CD8-positive, alpha-beta memory T cell (primary cell): ENCODE measurements around the gene OR7D2. TPM values are rescaled to one million over a fixed set of nuclear protein-coding genes. Genes with fewer than 3 reads are reported as not detected.
"Not testable (repeated sequence)": the region's sequence is repeated elsewhere in the genome, so short reads cannot be mapped to it uniquely, and the experiment has no call there.

ENCODE experiments used
- CTCF ChIA-PET: fragments of 350-600 bp; sonication (Branson Sonifier 250); formaldehyde crosslinking; loops from one replicate; lab custom pipeline; 2021; ENCODE audit warnings: antibody characterized with exemption; lab: Charles Lee
- POLR2A ChIA-PET: fragments of 350-600 bp; sonication (Branson Sonifier 250); formaldehyde crosslinking; loops from one replicate; lab custom pipeline; 2021; ENCODE audit warnings: antibody characterized with exemption; lab: Charles Lee
- DNase-seq, 5 donors: peaks; one replicate each; pipeline versions ENCODE4 v3.0.0 to v3.0.0-alpha.2; 2020 to 2022; ENCODE audit warnings: mixed read lengths in 1 of 5
- H3K27ac ChIP-seq: one replicate; pipeline ENCODE4 v1.7.0; 2013; ENCODE audit warnings: low read depth, mild to moderate bottlenecking, low read length, moderate library complexity
- H3K27me3 ChIP-seq: 2 replicates; pipeline ENCODE4 v1.7.0; 2013; ENCODE audit warnings: low read length, mild to moderate bottlenecking; ENCODE audit not compliant: insufficient read depth, poor library complexity, severe bottlenecking
- H3K36me3 ChIP-seq: 2 replicates; pipeline ENCODE4 v1.7.0; 2013; ENCODE audit warnings: mild to moderate bottlenecking, low read length, moderate library complexity; ENCODE audit not compliant: insufficient read depth
- H3K4me1 ChIP-seq: 2 replicates; pipeline ENCODE4 v1.7.0; 2013; ENCODE audit warnings: mild to moderate bottlenecking, low read length, moderate library complexity; ENCODE audit not compliant: insufficient read depth
- H3K4me3 ChIP-seq: 2 replicates; pipeline ENCODE4 v1.7.0; 2013; ENCODE audit warnings: mild to moderate bottlenecking, low read length
- H3K9me3 ChIP-seq: 2 replicates; pipeline ENCODE4 v1.7.0; 2013; ENCODE audit warnings: mild to moderate bottlenecking, low read length
- H3K27ac Mint-ChIP-seq, 8 donors: one replicate each; pipeline ENCODE4 v1.8.0; 2020 to 2021; ENCODE audit warnings: mixed read lengths in 8 of 8, mild to moderate bottlenecking in 6 of 8, inconsistent platforms in 3 of 8, moderate library complexity in 3 of 8
- H3K27me3 Mint-ChIP-seq, 2 donors: one replicate each; pipeline ENCODE4 v1.8.0; 2020 to 2021; ENCODE audit warnings: mixed read lengths in 2 of 2, mild to moderate bottlenecking in 1 of 2, moderate library complexity in 1 of 2
- H3K36me3 Mint-ChIP-seq, 3 donors: one replicate each; pipeline ENCODE4 v1.8.0; 2020 to 2021; ENCODE audit warnings: mixed read lengths in 3 of 3, inconsistent platforms in 1 of 3, mild to moderate bottlenecking in 1 of 3
- H3K4me1 Mint-ChIP-seq, 3 donors: one replicate each; pipeline ENCODE4 v1.8.0; 2020 to 2021; ENCODE audit warnings: mixed read lengths in 3 of 3, inconsistent platforms in 1 of 3, mild to moderate bottlenecking in 1 of 3
- H3K4me3 Mint-ChIP-seq, 7 donors: one replicate each; pipeline ENCODE4 v1.8.0; 2020 to 2021; ENCODE audit warnings: mixed read lengths in 7 of 7, mild to moderate bottlenecking in 6 of 7, moderate library complexity in 4 of 7, inconsistent platforms in 2 of 7
- H3K9me3 Mint-ChIP-seq, 5 donors: one replicate each; pipeline ENCODE4 v1.8.0; 2020 to 2022; ENCODE audit warnings: mixed read lengths in 5 of 5, mild to moderate bottlenecking in 3 of 5, moderate library complexity in 2 of 5, inconsistent platforms in 1 of 5
- polyA plus RNA-seq: library from polyadenylated mRNA; unstranded; fragments of 300-500 nt; fragmentation: Illumina TruSeq; gene quantifications from one replicate; pipeline ENCODE4 v1.2.3, GENCODE V29; 2021
- total RNA-seq, 2 experiments: library from RNA; stranded (reverse); gene quantifications; one replicate each; pipeline ENCODE4 v1.2.3, GENCODE V29; 2021

The OR7D2 gene
- total and polyA plus RNA-seq, 3 experiments from 2014 or later = not detected

DNA sequence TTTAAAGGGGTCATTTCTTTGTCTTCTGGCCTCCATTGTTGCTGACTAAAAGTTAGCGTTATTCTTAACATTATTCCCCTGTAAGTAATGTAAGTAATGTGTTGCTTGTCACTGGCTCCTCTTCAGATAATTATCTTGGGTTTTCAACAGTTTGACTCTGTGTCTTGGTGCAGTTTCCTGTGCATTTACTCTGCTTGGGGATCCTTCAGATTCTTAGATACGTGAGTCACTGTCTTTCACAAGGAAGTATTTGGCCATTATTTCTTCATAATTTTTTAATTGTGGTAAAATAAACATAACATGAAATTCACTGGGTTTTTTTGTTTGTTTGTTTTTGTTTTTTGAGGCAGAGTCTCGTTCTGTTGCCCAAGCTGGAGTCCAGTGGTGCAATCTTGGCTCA, 13.5 kb upstream of the OR7D2 start:
- no peak overlapping the region for H3K27ac ChIP-seq
- CTCF ChIA-PET = no interaction called here
- H3K36me3 Mint-ChIP-seq = peaks cover 28 to 64% (median 50%) of the 10 kb centered on the region in 3 donors
- no peaks in the 10 kb centered on the region for H3K9me3 ChIP-seq
- H3K36me3 ChIP-seq = peaks cover 29% of the 10 kb centered on the region
- peaks cover 0 to 4% (median 1%) of the 10 kb centered on the region in 3 donors for H3K4me1 Mint-ChIP-seq
- H3K4me3 ChIP-seq = no peak overlapping the region
- H3K27me3 ChIP-seq = no peaks in the 10 kb centered on the region
- DNase-seq = no peak
- POLR2A ChIA-PET = no interaction called here
- H3K27ac Mint-ChIP-seq = no peak overlapping the region
- no peaks in the 10 kb centered on the region for H3K4me1 ChIP-seq
- no peaks in the 10 kb centered on the region for H3K27me3 Mint-ChIP-seq
- H3K4me3 Mint-ChIP-seq = no peak overlapping the region
- H3K9me3 Mint-ChIP-seq = peaks cover 0 to 9% (median 0%) of the 10 kb centered on the region in 5 donors

GRCh38 chr19:9166846-9167245, 11.9 kb upstream of the OR7D2 start:
- H3K27ac ChIP-seq = no peak overlapping the region
- H3K36me3 ChIP-seq = peaks cover 13% of the 10 kb centered on the region
- H3K27me3 ChIP-seq = no peaks in the 10 kb centered on the region
- Mint-ChIP-seq H3K4me1 (peaks cover 0 to 4% (median 1%) of the 10 kb centered on the region in 3 donors), H3K27ac (no peak overlapping the region), H3K9me3 (peaks cover 0 to 4% (median 0%) of the 10 kb centered on the region in 5 donors), H3K36me3 (peaks cover 13 to 48% (median 34%) of the 10 kb centered on the region in 3 donors), H3K27me3 (no peaks in the 10 kb centered on the region), H3K4me3 (no peak overlapping the region)
- CTCF ChIA-PET = no interaction called here
- H3K4me3 ChIP-seq = no peak overlapping the region
- DNase-seq = no peak
- H3K4me1 ChIP-seq = no peaks in the 10 kb centered on the region
- POLR2A ChIA-PET = no interaction called here
- no peaks in the 10 kb centered on the region for H3K9me3 ChIP-seq

GRCh38 chr19:9171393-9171991, 7.3 kb upstream of the OR7D2 start:
- H3K27ac ChIP-seq = no peak overlapping the region
- POLR2A ChIA-PET = no interaction called here
- H3K4me1 ChIP-seq = no peaks in the 10 kb centered on the region
- no peak overlapping the region for H3K27ac Mint-ChIP-seq
- H3K4me3 Mint-ChIP-seq = no peak overlapping the region
- no peaks in the 10 kb centered on the region for H3K4me1 Mint-ChIP-seq
- no peaks in the 10 kb centered on the region for H3K36me3 ChIP-seq
- peaks cover 0 to 5% (median 3%) of the 10 kb centered on the region in 5 donors for H3K9me3 Mint-ChIP-seq
- peaks cover 0 to 9% (median 9%) of the 10 kb centered on the region in 3 donors for H3K36me3 Mint-ChIP-seq
- no peaks in the 10 kb centered on the region for H3K27me3 Mint-ChIP-seq
- H3K27me3 ChIP-seq = no peaks in the 10 kb centered on the region
- CTCF ChIA-PET = no interaction called here
- H3K4me3 ChIP-seq = no peak overlapping the region
- no peaks in the 10 kb centered on the region for H3K9me3 ChIP-seq
- no peak for DNase-seq

GRCh38 chr19:9175326-9175725, 3.5 kb upstream of the OR7D2 start:
- Mint-ChIP-seq H3K27me3 (peaks cover 5 to 10% of the 10 kb centered on the region in 2 donors), H3K36me3 (peaks cover 0 to 4% (median 0%) of the 10 kb centered on the region in 3 donors), H3K4me1 (no peaks in the 10 kb centered on the region), H3K9me3 (peaks cover 0 to 3% (median 0%) of the 10 kb centered on the region in 5 donors), H3K27ac (no peak overlapping the region), H3K4me3 (no peak overlapping the region)
- H3K36me3 ChIP-seq = no peaks in the 10 kb centered on the region
- no peaks in the 10 kb centered on the region for H3K27me3 ChIP-seq
- no peaks in the 10 kb centered on the region for H3K9me3 ChIP-seq
- CTCF ChIA-PET = no interaction called here
- DNase-seq = no peak
- no peak overlapping the region for H3K4me3 ChIP-seq
- POLR2A ChIA-PET = no interaction called here
- no peaks in the 10 kb centered on the region for H3K4me1 ChIP-seq
- no peak overlapping the region for H3K27ac ChIP-seq

GRCh38 chr19:9183000-9183399, 4.2 kb downstream of the OR7D2 start:
- no peaks in the 10 kb centered on the region for H3K27me3 ChIP-seq
- H3K27ac ChIP-seq = no peak overlapping the region
- ChIA-PET CTCF (no interaction called here), POLR2A (no interaction called here)
- H3K4me1 Mint-ChIP-seq = no peaks in the 10 kb centered on the region
- no peak overlapping the region for H3K27ac Mint-ChIP-seq
- DNase-seq = no peak
- H3K36me3 Mint-ChIP-seq = peaks cover 0 to 17% (median 0%) of the 10 kb centered on the region in 3 donors
- peaks cover 8 to 21% of the 10 kb centered on the region in 2 donors for H3K27me3 Mint-ChIP-seq
- H3K9me3 Mint-ChIP-seq = peaks cover 0 to 5% (median 0%) of the 10 kb centered on the region in 5 donors
- no peak overlapping the region for H3K4me3 ChIP-seq
- H3K4me3 Mint-ChIP-seq = no peak overlapping the region
- no peaks in the 10 kb centered on the region for H3K36me3 ChIP-seq
- no peaks in the 10 kb centered on the region for H3K4me1 ChIP-seq
- no peaks in the 10 kb centered on the region for H3K9me3 ChIP-seq

- CTCF ChIA-PET = no interaction called here
These were observed 8.4 kb downstream of the OR7D2 start for GRCh38 chr19:9187191-9187590.

DNA sequence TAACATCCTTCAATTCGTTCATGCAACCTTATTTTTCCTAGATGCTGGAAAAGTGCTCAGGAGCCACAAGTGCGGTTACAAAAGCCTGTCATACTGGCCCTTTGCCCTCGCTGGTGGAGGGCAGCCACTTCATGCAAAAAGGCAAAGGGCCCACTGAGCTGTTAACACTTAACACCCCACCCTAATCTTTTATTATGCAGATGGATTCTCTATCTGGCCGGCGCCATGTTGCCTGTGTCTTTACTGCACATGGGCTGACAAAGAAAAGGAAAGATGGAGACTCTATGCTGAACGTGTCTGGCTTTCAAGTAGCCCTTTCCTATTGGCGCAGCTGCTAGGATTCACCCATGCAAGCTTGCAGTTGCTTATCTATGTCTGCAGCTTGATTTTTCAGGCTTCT, 10.8 kb downstream of the OR7D2 start:
- Mint-ChIP-seq H3K4me1 (no peaks in the 10 kb centered on the region), H3K9me3 (peaks cover 0 to 14% (median 5%) of the 10 kb centered on the region in 5 donors), H3K27me3 (peaks cover 30 to 66% of the 10 kb centered on the region in 2 donors), H3K4me3 (no peak overlapping the region), H3K27ac (no peak overlapping the region), H3K36me3 (peaks cover 0 to 21% (median 0%) of the 10 kb centered on the region in 3 donors)
- Histone ChIP-seq H3K27me3 (no peaks in the 10 kb centered on the region), H3K36me3 (no peaks in the 10 kb centered on the region), H3K4me3 (no peak overlapping the region), H3K9me3 (no peaks in the 10 kb centered on the region), H3K4me1 (no peaks in the 10 kb centered on the region), H3K27ac (no peak overlapping the region)
- POLR2A ChIA-PET = no interaction called here
- CTCF ChIA-PET = no interaction called here
- no peak for DNase-seq

More at GRCh38 chr19:9187191-9187590, 8.4 kb downstream of the OR7D2 start:
- Mint-ChIP-seq H3K9me3 (peaks cover 0 to 11% (median 5%) of the 10 kb centered on the region in 5 donors), H3K4me3 (no peak overlapping the region), H3K27ac (no peak overlapping the region), H3K27me3 (peaks cover 16 to 46% of the 10 kb centered on the region in 2 donors), H3K4me1 (no peaks in the 10 kb centered on the region), H3K36me3 (peaks cover 0 to 21% (median 0%) of the 10 kb centered on the region in 3 donors)
- DNase-seq = no peak
- POLR2A ChIA-PET = no interaction called here
- Histone ChIP-seq H3K36me3 (no peaks in the 10 kb centered on the region), H3K4me3 (no peak overlapping the region), H3K27me3 (no peaks in the 10 kb centered on the region), H3K4me1 (no peaks in the 10 kb centered on the region), H3K9me3 (no peaks in the 10 kb centered on the region), H3K27ac (no peak overlapping the region)

DNA sequence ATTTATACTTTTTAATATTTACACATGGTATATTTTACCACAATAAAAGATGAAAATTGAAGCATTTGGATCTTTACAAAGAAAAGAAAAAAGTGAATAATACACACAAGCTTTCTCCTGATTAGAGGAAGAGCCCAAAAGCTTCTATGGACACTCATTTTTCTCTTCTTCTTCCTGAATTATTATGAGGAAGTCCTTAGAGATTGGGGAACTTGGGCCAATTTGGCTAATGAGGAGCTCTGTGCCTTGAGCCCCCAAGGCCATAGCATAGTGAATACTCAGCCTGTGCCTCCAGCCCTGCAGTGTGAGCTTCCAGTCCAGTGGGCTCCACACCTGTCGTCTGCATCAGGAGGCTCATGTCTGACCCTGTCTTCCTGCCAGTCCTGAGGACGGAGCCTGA, 19.3 kb downstream of the OR7D2 start:
- POLR2A ChIA-PET = interaction anchor here (0.5 kb wide), 1 partner anchor 26 kb away, joined by 4 read pairs; no protein-coding TSS in a partner anchor
- H3K36me3 ChIP-seq, CTCF ChIA-PET, H3K36me3 Mint-ChIP-seq, H3K27ac ChIP-seq, H3K9me3 ChIP-seq, H3K4me3 Mint-ChIP-seq, H3K27me3 ChIP-seq, H3K4me1 ChIP-seq, DNase-seq, H3K27ac Mint-ChIP-seq, H3K4me3 ChIP-seq, H3K9me3 Mint-ChIP-seq, H3K4me1 Mint-ChIP-seq: not testable (repeated sequence)
- peaks cover 28 to 50% of the 10 kb centered on the region in 2 donors for H3K27me3 Mint-ChIP-seq
